GM10847 (cell line): ENCODE measurements around the gene SPOCK1.

Experiments used
- POLR2A ChIP-seq: IDR thresholded peaks from 2 replicates; pipeline ENCODE4 v1.6.1; 2011; ENCODE audit not compliant: insufficient read length; ENCODE audit errors: extremely low read depth

The SPOCK1 gene

DNA sequence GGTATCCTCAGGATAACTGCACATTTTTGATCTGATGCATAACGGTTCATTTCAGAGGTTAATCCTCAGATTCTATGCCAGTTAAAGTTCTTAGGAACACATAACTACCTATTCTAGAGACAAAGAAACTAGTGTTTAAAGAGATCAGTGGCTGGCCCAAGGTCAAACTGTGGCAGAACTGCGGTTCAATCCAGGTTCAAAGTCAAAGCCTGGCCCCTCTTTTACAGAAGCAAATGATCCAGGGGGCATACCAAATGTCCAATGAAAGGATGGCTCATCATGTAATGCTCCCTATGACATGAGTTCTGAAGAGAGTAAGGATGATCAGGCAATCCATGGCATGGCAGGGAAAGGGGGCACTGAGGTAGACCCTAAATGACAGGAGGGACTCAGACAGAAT is 283.3 kb downstream of the SPOCK1 start:
- no peak for TF ChIP-seq POLR2A

DNA sequence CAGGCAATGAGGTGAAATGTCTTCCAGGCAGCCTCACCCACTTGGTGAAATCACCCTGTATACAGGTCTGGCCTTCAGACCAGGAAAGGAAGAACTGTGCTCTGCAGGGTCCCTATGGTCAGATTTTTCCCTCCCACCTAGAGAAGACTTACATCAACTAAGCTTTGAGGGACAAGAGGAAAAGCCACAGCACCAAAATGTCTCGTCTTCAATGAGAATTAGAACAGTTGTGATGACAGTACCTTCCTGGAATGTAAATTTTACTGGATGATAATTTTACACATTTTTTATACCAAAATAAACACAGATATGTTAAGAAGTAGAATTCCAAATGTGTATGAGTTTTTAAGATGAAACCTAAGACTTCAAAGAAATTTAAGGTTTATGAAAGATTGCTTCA is 283.9 kb downstream of the SPOCK1 start:
- no peak for TF ChIP-seq POLR2A

DNA sequence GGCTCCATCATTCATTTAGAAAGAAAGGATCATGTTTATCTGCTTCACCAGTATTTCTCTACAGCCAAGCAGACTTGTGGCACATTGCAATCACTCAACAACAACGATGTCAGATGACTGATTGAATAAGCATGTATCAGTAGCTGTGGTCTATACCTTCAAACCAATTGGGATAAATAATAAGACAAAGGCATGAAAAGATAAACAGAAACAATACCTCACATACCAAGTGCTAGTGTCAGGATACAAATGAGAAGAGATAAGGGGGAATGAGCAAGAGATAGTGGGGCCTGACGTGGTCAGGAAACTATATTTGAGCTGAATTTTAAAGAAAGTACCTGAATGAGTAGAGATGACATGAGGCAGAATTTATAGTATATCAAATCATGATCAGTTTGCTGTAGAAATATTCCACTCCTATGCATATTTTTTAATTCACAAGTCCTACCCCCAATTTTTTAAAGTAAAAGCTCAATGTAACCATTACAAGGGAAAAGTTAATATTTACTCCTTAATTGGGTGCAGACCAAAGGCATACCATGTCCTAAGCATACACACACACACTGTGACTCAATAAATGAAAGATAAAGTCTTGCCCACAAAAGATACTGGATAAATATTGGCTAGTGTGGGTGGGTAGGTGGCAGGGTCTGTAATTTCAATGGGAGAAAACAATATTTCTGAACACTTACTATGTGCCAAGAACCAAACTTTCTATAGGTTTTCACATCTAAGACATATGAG is 284.5 kb downstream of the SPOCK1 start:
- TF ChIP-seq POLR2A, result no peak

DNA sequence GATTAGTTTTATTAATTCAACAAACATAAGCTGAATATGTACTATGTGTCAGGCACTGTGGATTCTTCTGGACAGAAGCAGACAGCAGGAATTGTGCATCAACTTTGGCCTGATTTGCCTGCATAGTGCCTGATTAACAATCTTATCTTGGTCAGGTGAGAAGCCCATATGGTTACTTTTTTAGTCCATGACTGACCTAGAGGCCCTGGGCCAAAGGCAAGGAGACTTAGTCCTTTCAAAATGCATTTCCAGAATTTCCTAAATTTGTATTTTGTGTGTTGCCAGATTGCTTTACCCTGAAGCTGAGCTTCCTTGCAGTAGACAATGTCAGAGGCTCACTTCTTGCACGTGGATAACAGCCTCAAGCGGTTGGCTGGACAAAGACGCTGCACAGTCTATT is 286.7 kb downstream of the SPOCK1 start:
- TF ChIP-seq POLR2A, result no peak

DNA sequence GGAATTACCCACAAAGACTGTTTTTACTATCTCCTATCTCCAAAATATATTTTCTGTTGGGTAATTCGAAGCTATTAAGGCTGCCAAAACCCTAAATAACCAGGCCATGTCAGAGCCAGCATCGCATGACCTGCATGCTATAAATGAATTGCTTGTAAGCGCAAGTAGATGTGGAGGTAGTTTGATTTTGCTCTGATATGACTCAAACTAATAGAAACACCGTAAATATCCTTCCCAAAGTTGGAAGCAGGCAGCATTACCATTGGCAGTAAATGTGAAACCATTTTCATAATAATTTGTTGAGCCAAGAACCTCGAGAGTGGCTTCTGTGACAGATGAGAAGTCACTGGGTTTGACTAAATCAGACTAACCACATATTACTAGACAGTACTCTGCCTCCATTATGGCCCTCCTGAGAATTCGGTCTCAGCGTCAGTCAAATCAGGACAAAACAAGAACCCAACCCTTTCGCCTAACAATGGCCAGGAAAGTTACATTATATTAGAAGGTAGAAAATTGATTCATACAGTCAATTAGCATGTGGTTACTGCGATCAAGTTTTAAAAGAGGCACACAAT is 289.8 kb downstream of the SPOCK1 start:
- TF ChIP-seq POLR2A, result no peak

DNA sequence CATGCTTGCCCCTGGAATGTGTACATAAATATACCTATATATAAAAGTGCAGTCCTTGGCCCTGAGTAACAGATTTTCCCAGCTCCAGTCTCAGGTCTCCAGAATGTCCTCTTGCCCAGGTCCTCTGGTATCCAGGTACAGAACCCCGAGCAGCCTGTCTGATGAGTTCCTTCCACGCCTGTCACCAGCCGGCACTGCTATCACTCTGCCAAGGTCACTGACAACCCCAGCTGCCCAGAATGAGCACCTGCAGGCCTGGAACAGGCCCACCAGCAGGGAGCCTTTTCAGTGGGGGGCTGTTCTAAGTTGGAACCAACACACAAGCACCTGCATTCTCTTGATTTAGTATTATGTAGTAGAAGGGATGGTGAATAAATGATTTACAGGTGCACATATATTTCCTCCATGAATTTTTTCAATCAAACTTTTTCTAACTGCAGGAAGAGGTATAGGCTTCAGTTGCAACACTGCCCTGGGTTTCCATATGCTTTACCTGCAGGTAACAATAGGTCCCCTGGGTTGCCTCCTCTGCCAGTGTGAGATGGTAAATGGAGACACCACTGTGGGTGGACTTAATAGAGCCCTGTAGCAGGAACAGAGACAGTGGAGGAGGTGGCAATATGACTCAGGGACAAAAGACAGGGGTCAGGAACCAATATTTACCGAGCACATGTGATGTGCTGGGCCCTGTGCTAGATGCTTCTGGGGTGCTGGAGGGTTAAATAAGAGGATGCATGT is 291.9 kb downstream of the SPOCK1 start:
- TF ChIP-seq POLR2A, result no peak

DNA sequence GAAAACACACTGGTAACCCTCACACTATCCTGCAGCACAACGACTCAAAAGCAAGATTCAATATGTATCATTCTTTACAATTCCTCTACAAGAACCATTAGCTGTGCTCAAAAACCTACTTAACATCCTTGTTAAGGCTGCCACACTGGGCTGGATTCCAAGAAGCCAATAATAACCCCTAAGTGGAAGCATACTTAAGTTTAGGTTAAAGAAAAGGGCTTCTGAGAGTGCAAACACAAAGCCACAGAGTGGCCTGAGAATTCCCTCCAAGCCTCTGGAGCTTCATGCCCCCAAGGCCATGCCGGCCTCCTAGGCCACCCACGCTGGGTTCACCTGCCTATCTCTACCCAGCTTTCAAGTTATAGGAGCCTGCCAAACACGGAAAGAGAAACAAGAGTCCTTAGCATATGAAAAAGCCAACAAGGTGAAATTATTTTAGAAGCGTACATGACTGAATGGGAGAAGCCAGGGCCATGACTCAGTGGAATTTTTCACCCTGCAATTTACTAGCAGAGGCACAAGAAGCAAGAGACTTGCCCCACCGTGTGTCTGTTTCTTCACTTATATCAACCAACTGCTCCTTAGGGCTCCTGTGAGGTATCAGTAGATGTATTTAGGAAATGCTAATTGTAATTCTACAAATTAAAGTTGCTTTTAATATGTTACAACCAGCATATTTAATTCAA is 293.0 kb downstream of the SPOCK1 start:
- no peak for TF ChIP-seq POLR2A

DNA sequence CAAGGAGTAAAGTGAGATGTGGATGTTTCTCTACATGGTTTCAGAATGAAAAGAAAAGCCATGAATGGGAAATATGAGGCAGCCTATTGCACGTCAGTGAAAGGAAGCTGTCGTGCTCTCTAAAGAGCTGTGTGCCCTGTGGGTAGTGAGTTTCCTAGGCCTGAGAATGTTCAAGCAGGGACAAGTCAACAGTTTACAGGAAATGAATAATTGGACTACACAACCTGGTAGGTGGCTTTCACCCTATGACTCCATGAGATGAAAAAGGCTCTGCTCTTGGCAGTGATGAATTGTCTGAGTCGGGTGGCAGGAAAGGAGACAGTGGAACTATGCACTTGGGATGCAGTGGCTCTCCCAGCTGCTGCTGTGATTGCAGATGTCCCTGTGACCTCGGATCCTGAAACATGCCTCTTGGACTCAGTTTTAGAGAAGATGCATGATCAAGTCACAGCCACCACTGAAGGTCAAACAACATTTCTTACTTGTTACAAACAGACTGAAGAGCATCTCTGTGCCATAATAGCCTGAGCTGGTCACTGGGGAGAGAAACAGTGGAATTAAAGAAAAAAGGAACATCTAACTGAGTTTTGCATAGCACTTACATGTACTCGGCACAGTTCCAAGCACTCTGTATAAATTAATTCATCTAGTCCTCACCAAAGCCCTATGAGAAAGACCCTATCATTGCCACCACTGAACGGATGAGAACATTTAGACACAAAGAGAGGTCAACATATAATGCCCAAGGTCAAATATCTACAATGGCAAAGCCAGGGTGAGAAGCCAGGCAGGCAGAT is 293.7 kb downstream of the SPOCK1 start:
- TF ChIP-seq POLR2A, result no peak

DNA sequence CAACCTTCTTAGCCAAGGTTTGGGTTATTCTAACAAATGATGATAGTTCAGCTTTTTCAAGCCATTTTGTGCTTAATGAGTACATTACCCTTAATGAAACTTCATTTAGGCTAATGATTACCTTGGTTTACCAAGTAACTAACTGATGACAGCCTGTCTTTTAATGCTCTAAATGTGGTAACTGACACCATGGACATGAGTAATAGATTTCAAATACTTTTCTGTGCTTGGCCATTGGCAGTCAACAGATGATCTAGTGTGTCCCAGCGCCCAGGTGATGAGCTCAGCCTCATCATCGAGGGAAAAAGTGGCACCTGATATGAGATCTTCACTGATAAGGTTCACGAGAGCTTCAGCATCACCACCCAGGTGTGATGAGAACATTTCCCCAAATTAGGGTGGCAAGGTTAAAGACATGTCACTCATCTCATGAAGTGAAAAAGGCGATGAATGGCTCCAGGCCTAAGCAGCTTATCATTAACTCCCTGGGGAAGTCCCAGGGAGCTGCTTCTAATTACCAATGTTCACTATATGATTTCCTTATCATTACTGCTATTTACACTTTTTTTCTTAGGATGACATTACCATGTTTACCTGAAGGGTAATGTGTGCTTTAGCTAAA is 296.0 kb downstream of the SPOCK1 start:
- TF ChIP-seq POLR2A, result no peak

DNA sequence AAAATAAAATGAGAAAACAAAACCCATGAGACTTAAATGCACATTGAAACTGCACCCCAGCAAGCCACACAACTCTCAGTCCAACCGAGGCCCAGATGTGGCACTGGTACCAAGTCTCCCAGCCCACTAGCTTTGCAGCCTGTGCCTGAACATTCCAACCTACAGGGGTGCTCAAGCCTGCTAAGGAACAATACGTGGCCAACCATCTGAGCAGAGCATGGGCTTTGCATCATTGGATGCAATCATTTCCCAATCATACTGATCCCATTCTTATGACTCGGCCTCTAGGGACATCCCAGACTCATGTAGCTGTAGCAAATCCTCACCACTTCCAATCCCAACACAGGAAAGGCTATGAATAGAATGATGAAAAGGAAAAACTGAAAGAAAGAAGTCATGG is 297.2 kb downstream of the SPOCK1 start:
- TF ChIP-seq POLR2A, result no peak

DNA sequence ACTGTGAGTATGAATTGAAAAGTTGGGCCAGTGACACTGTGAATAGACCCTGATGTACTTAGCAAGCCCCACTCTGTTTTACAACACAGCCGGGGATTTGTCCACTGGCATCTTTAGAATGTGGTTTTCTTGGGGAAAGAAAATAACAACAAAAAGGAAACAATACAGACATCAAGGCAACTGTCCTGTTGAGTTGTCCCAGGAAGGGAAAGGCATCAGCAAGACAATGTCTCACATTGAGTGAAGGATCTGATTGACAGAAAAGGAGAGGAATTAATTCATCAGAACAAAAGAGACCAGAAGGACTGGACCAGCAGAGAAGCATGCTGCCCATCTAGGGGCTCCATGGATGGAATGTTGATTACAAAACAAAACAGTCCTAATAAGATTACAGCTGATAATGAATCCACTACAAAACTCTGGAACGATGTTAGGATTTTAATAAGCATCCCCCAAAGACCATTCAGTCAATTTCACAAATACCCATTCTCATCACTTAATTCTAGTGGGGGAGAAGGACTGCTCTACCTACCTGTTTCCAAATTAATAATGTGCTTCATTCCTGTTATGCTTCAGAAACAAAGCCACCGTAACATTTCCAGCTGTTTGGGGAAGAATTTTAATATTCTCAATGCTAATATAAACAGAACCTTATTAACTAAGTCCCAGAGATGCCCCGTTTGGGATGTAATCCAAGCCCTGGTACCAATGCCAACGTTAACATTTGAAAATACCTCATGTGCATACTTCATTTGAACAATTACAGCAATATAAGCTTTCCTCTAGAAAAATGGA is 298.0 kb downstream of the SPOCK1 start:
- TF ChIP-seq POLR2A, result no peak

DNA sequence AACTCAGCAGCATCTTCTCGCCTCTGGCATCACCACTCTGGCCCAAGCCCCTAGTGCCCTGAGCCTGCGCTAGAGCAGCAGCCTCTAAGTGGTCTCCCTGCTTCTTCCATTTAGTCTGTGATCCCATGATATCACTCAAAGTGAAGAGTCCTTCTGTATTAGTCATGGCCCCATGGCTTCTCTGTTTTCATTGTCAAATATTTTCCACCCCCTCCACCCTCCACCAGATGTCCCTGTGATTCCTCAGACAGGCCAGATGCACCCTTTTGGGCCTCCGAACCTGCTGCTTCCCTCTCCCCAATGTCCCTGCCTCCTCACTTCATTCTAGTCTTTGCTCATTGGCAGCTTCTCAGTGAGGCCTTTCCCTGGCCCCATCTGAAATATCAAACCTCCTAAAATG is 299.2 kb downstream of the SPOCK1 start:
- TF ChIP-seq POLR2A, result no peak

DNA sequence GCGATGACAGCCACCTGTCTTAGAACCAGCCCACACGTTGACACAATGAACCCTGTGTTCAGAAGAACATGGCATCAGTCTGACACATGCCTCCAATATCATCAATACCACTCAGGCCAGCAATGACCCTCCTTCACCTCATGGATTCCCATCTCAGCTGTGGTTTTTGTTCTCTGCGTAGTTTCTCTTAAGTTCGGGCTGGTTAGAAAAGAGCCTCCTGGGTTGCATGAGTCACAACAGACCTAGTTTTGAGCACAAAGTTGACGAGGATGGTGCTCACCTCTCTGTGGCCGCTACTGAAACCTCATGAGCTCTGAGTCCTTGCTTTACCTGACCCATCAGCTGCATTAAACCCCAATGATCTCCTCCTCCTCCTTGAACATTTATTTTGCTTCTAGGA is 299.9 kb downstream of the SPOCK1 start:
- no peak for TF ChIP-seq POLR2A

DNA sequence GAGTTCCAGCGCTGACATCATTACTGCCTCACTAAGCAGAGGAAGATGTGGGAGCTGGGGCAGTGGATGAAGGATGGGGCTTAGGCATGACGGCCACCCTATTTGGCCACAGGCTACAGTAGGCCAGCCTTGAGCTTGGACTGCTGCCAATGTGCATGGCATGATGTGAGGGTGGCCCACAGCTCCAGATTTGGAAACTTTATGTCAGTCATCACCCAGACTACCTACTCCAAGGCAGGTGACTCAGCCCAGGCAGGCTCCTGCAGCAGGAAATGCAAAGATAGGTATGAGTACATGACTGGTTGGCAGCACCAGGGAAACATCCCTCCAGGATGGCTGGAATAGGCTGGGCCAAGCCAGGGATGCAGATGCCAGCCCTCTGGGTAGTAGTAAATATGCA is 303.6 kb downstream of the SPOCK1 start:
- TF ChIP-seq POLR2A, result no peak
